ENCODE data around the gene FCSK. TPM values are rescaled to one million over a fixed set of nuclear protein-coding genes. Genes with fewer than 3 reads are reported as not detected.

Gene FCSK
- total RNA-seq, 1 experiment from 2014 or later, result 13.7 TPM

DNA sequence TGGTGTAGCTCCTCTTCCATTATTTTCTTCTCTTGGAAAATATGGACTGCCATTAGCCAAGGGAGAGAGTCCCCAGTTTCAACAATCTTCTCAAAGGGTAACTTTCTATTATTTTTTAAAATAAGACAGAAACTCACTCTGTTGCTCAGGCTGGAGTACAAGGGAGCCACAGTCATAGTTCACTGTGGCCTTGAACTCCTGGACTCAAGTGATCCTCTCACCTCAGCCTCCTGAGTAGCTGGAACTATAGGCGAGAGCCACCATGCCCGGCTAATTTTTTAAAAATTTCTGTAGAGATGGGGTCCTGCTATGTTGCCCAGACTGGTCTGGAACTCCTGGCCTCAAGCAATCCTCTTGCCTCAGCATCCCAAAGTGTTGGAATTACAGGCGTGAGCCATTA lies 55.8 kb downstream of the FCSK start:
- H3K36me3 Mint-ChIP-seq (ENCODE audit: insufficient read depth, unreplicated experiment), result peaks cover 90% of the 10 kb centered on the region
- no peaks in the 10 kb centered on the region for H3K27me3 Mint-ChIP-seq (ENCODE audit: insufficient read depth, unreplicated experiment)
- TF ChIP-seq, protein P1, sequence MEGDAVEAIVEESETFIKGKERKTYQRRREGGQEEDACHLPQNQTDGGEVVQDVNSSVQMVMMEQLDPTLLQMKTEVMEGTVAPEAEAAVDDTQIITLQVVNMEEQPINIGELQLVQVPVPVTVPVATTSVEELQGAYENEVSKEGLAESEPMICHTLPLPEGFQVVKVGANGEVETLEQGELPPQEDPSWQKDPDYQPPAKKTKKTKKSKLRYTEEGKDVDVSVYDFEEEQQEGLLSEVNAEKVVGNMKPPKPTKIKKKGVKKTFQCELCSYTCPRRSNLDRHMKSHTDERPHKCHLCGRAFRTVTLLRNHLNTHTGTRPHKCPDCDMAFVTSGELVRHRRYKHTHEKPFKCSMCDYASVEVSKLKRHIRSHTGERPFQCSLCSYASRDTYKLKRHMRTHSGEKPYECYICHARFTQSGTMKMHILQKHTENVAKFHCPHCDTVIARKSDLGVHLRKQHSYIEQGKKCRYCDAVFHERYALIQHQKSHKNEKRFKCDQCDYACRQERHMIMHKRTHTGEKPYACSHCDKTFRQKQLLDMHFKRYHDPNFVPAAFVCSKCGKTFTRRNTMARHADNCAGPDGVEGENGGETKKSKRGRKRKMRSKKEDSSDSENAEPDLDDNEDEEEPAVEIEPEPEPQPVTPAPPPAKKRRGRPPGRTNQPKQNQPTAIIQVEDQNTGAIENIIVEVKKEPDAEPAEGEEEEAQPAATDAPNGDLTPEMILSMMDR (IDR thresholded peaks at IDR 0.05; ENCODE audit: unreplicated experiment), result no peak
- H3K4me3 Mint-ChIP-seq (ENCODE audit: unreplicated experiment), result no peak overlapping the region
- intact Hi-C loops (cut with micrococcal nuclease), result no loop called here
- no peaks in the 10 kb centered on the region for H3K9me3 Mint-ChIP-seq (ENCODE audit: unreplicated experiment)
- H3K4me1 Mint-ChIP-seq (ENCODE audit: insufficient read depth, unreplicated experiment), result no peaks in the 10 kb centered on the region
- ChIA-PET POLR2A (interaction anchor here (0.6 to 1.3 kb wide), 3 partner anchors 13 to 164 kb away, joined by 3 read pairs; partner anchors contain the start of gene COG4), CTCF (no interaction called here)
- no peak overlapping the region for H3K27ac Mint-ChIP-seq (ENCODE audit: low read depth, unreplicated experiment)
- no peak for DNase-seq (ENCODE audit: unreplicated experiment)
- no TSS peak for BruUV-seq (replicated peaks)

DNA sequence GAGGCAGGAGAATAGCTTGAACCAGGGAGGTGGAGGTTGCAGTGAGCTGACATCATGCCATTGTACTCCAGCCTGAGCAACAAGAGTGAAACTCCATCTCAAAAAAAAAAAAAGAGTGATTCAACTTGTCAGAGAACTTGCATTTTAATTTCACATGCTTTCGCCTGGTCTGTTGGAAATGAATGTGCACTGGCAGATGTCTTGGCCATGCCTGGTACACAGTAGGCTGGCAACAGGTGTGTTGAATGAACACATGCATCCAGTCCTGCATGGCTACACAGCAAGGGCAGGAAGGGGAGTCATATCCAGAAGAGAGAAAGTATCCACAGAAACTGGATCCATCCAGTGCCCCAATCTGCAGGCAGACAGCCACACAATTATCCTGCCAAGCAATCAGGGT lies 57.4 kb downstream of the FCSK start:
- no peak for DNase-seq (ENCODE audit: unreplicated experiment)
- H3K4me3 Mint-ChIP-seq (ENCODE audit: unreplicated experiment), result no peak overlapping the region
- no TSS peak for BruUV-seq (replicated peaks)
- intact Hi-C loops (cut with micrococcal nuclease), result no loop called here
- TF ChIP-seq, protein P1 (IDR thresholded peaks at IDR 0.05; ENCODE audit: unreplicated experiment), result no peak
- POLR2A ChIA-PET, result interaction anchor here (0.6 to 3.9 kb wide), 3 partner anchors 11 to 132 kb away, joined by 3 to 21 read pairs (median 4); partner anchors contain the start of genes COG4 and SF3B3
- H3K27me3 Mint-ChIP-seq (ENCODE audit: insufficient read depth, unreplicated experiment), result no peaks in the 10 kb centered on the region
- no peak overlapping the region for H3K27ac Mint-ChIP-seq (ENCODE audit: low read depth, unreplicated experiment)
- peaks cover 95% of the 10 kb centered on the region for H3K36me3 Mint-ChIP-seq (ENCODE audit: insufficient read depth, unreplicated experiment)
- no peaks in the 10 kb centered on the region for H3K9me3 Mint-ChIP-seq (ENCODE audit: unreplicated experiment)
- no peaks in the 10 kb centered on the region for H3K4me1 Mint-ChIP-seq (ENCODE audit: insufficient read depth, unreplicated experiment)
- CTCF ChIA-PET, result interaction anchor here (0.6 kb wide), 1 partner anchor 17 kb away, joined by 4 read pairs; no protein-coding TSS in a partner anchor

DNA sequence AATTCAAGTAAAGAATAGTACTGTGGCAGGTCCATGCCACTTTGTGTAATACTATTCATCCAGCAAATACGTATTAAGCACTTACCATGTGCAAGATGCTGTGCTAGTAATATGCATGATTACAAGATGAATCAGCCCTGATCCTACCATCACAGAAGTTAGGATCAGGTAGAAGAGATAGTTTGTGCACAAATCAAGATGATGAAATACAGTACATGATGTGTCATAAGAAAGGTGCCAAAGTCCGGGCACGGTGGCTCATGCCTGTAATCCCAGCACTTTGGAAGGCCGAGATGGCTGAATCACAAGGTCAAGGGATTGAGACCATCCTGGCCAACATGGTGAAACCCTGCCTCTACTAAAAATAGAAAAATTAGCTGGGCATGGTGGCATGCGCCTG lies 58.1 kb downstream of the FCSK start:
- TF ChIP-seq, protein P1 (IDR thresholded peaks at IDR 0.05; ENCODE audit: unreplicated experiment), result no peak
- peak; percentile 80 for DNase-seq (ENCODE audit: unreplicated experiment)
- ChIA-PET POLR2A (interaction anchor here (3.9 kb wide), 1 partner anchor 11 kb away, joined by 21 read pairs; the partner anchor contains the start of genes COG4 and SF3B3), CTCF (no interaction called here)
- H3K4me1 Mint-ChIP-seq (ENCODE audit: insufficient read depth, unreplicated experiment), result no peaks in the 10 kb centered on the region
- H3K27ac Mint-ChIP-seq (ENCODE audit: low read depth, unreplicated experiment), result no peak overlapping the region
- H3K4me3 Mint-ChIP-seq (ENCODE audit: unreplicated experiment), result no peak overlapping the region
- no TSS peak for BruUV-seq (replicated peaks)
- no peaks in the 10 kb centered on the region for H3K27me3 Mint-ChIP-seq (ENCODE audit: insufficient read depth, unreplicated experiment)
- intact Hi-C loops (cut with micrococcal nuclease), result no loop called here
- H3K9me3 Mint-ChIP-seq (ENCODE audit: unreplicated experiment), result no peaks in the 10 kb centered on the region
- peaks cover 95% of the 10 kb centered on the region for H3K36me3 Mint-ChIP-seq (ENCODE audit: insufficient read depth, unreplicated experiment)

DNA sequence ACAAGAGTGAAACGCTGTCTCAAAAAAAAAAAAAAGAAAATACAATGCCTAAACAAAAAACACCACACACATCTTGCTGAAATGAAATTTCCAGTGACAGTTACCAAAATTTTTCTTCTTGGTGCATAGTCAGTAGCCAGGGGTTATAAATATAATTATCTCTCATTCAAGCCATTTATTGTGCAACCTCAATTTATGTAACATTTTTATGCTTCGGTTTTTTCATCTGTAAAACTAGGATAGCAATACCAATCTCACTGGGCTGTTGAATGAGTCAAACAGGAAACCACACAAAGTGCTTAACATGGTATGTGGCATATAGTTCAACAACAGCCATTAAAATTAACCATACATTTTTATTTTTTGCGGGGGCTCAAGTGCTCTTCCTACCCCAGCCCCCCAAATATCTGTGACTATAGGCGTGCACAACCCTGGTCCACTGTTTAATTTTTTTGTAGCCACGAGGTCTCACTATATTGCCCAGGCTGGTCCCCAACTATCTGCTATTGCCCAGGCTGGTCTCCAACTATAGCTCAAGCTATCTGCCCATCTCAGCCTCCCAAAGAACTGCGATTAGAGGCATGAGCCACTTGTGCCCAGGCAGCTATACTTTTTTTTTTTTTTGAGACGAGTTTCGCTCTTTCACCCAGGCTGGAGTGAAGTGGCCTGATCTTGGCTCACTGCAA lies 66.4 kb downstream of the FCSK start:
- Mint-ChIP-seq H3K9me3 (ENCODE audit: unreplicated experiment) (no peaks in the 10 kb centered on the region), H3K4me3 (ENCODE audit: unreplicated experiment) (no peak overlapping the region), H3K27ac (ENCODE audit: low read depth, unreplicated experiment) (no peak overlapping the region), H3K4me1 (ENCODE audit: insufficient read depth, unreplicated experiment) (peaks cover 4% of the 10 kb centered on the region), H3K27me3 (ENCODE audit: insufficient read depth, unreplicated experiment) (no peaks in the 10 kb centered on the region), H3K36me3 (ENCODE audit: insufficient read depth, unreplicated experiment) (peaks cover 52% of the 10 kb centered on the region)
- peak; percentile 64 for DNase-seq (ENCODE audit: unreplicated experiment)
- TF ChIP-seq, protein P1 (IDR thresholded peaks at IDR 0.05; ENCODE audit: unreplicated experiment), result no peak
- intact Hi-C loops (cut with micrococcal nuclease), result loop anchor here (10.0 kb wide), 1 partner anchor 254 kb away; no protein-coding TSS in a partner anchor
- ChIA-PET POLR2A (no interaction called here), CTCF (interaction anchor here (0.7 kb wide), 1 partner anchor 12 kb away, joined by 3 read pairs; no protein-coding TSS in a partner anchor)
- BruUV-seq (replicated peaks), result no TSS peak

Measured in MCF 10A (cell line).